Common myeloid progenitor, CD34-positive (primary cell): ENCODE data around the gene KNCN.

Source experiments
- CTCF ChIA-PET: fragments of 350-600 bp; sonication (Branson Sonifier 250); formaldehyde crosslinking; loops from one replicate; lab custom pipeline; 2021; ENCODE audit warnings: antibody characterized with exemption; lab: Charles Lee
- POLR2A ChIA-PET: fragments of 350-600 bp; sonication (Branson Sonifier 250); formaldehyde crosslinking; loops from one replicate; lab custom pipeline; 2021; ENCODE audit warnings: antibody characterized with exemption; lab: Charles Lee
- DNase-seq, 3 donors: peaks; one replicate each; pipeline versions ENCODE4 v3.0.0 to v3.0.0-alpha.2; 2013
- H3K27ac ChIP-seq, 2 experiments: 1 replicate in 1 of 2; 2 replicates in 1 of 2; pipeline ENCODE4 v1.7.0; 2013; ENCODE audit warnings: inconsistent platforms in 2 of 2, low read length in 2 of 2, mild to moderate bottlenecking in 2 of 2, low read depth in 1 of 2, moderate library complexity in 1 of 2; ENCODE audit not compliant: severe bottlenecking in 2 of 2, insufficient read depth in 1 of 2, poor library complexity in 1 of 2
- H3K27me3 ChIP-seq, 5 experiments: replicated peaks in 2 of 5; 1 replicate in 3 of 5; 2 replicates in 2 of 5; pipeline versions ENCODE4 v1.6.1 to v1.7.0; 2013; ENCODE audit warnings: low read length in 4 of 5, mild to moderate bottlenecking in 2 of 5, moderate library complexity in 2 of 5, inconsistent platforms in 1 of 5; ENCODE audit not compliant: insufficient read depth in 5 of 5, control insufficient read depth in 4 of 5
- H3K36me3 ChIP-seq, 4 experiments: 1 replicate in 2 of 4; 2 replicates in 2 of 4; pipeline versions ENCODE4 v1.6.1 to v1.7.0; 2013; ENCODE audit warnings: low read length in 3 of 4, control low read depth in 1 of 4, mild to moderate bottlenecking in 1 of 4; ENCODE audit not compliant: control insufficient read depth in 4 of 4, insufficient read depth in 4 of 4
- H3K4me1 ChIP-seq, 4 experiments: 1 replicate in 3 of 4; 2 replicates in 1 of 4; pipeline versions ENCODE4 v1.6.1 to v1.7.1; 2013; ENCODE audit warnings: low read length in 3 of 4, mild to moderate bottlenecking in 3 of 4, control low read depth in 1 of 4, inconsistent platforms in 1 of 4, moderate library complexity in 1 of 4; ENCODE audit not compliant: control insufficient read depth in 4 of 4, insufficient read depth in 4 of 4; ENCODE audit errors: control extremely low read depth in 1 of 4
- H3K4me3 ChIP-seq, 7 experiments: 1 replicate in 4 of 7; 2 replicates in 3 of 7; pipeline versions ENCODE4 v1.5.1 to v1.7.0; 2013; ENCODE audit warnings: mild to moderate bottlenecking in 7 of 7, low read length in 6 of 7, moderate library complexity in 6 of 7, inconsistent platforms in 2 of 7, low read depth in 2 of 7, control low read depth in 1 of 7; ENCODE audit not compliant: insufficient read depth in 4 of 7, control insufficient read depth in 1 of 7; ENCODE audit errors: extremely low read depth in 1 of 7
- H3K9me3 ChIP-seq, 5 experiments: 1 replicate in 4 of 5; 2 replicates in 1 of 5; pipeline versions ENCODE4 v1.6.1 to v1.7.1; 2013; ENCODE audit warnings: low read length in 4 of 5, mild to moderate bottlenecking in 2 of 5, inconsistent platforms in 1 of 5, low read depth in 1 of 5, moderate library complexity in 1 of 5; ENCODE audit not compliant: control insufficient read depth in 4 of 5, insufficient read depth in 2 of 5; ENCODE audit errors: control extremely low read depth in 1 of 5
- WGBS: methylation state at CpG from one replicate; pipeline ENCODE4 v1.1.5; 2013; ENCODE audit not compliant: insufficient coverage; 5-methylcytosine and 5-hydroxymethylcytosine counted together

The KNCN gene

GRCh38 chr1:46554236-46554596 is 2.8 kb upstream of the KNCN start:
- WGBS: 95% methylated on average over 5 of the region's 6 CpGs
- Histone ChIP-seq H3K27ac (no peak overlapping the region), H3K36me3 (peaks cover 0 to 14% (median 6%) of the 10 kb centered on the region in 4 experiments), H3K4me1 (peaks cover 0 to 8% (median 2%) of the 10 kb centered on the region in 4 experiments), H3K27me3 (peaks cover 0 to 18% (median 3%) of the 10 kb centered on the region in 5 experiments), H3K9me3 (no peaks in the 10 kb centered on the region), H3K4me3 (no peak overlapping the region)
- DNase-seq: no peak
- POLR2A ChIA-PET: no interaction called here
- CTCF ChIA-PET: interaction anchor here (1.4 kb wide), 1 partner anchor 9 kb away, joined by 3 read pairs; no protein-coding TSS in a partner anchor

- peaks cover 0 to 8% (median 2%) of the 10 kb centered on the region in 4 experiments for H3K4me1 ChIP-seq
- H3K4me3 ChIP-seq: no peak overlapping the region
- ChIA-PET CTCF (interaction anchor here (0.9 to 1.0 kb wide), 2 partner anchors 41 to 56 kb away, joined by 3 read pairs; no protein-coding TSS in a partner anchor), POLR2A (no interaction called here)
- peaks cover 0 to 19% (median 3%) of the 10 kb centered on the region in 5 experiments for H3K27me3 ChIP-seq
- peaks cover 0 to 7% (median 3%) of the 10 kb centered on the region in 4 experiments for H3K36me3 ChIP-seq
- no peak overlapping the region for H3K27ac ChIP-seq
- 100% methylated on average over 3 of the region's 3 CpGs for WGBS
- DNase-seq: no peak
- H3K9me3 ChIP-seq: no peaks in the 10 kb centered on the region
Measured at GRCh38 chr1:46553506-46553905, 2.1 kb upstream of the KNCN start.

GRCh38 chr1:46552357-46553237 is 1.1 kb upstream of the KNCN start:
- CTCF ChIA-PET: interaction anchor here (0.9 to 1.4 kb wide), 3 partner anchors 9 to 57 kb away, joined by 3 read pairs; no protein-coding TSS in a partner anchor
- H3K27me3 ChIP-seq: peaks cover 0 to 19% (median 3%) of the 10 kb centered on the region in 5 experiments
- POLR2A ChIA-PET: no interaction called here

GRCh38 chr1:46550751-46551231 is 656 bp downstream of the KNCN start:
- H3K4me3 ChIP-seq: no peak overlapping the region
- CTCF ChIA-PET: interaction anchor here (1.4 to 1.7 kb wide), 2 partner anchors 11 kb away, joined by 3 to 5 read pairs; no protein-coding TSS in a partner anchor
- DNase-seq: no peak
- peaks cover 0 to 8% (median 0%) of the 10 kb centered on the region in 4 experiments for H3K4me1 ChIP-seq
- no peaks in the 10 kb centered on the region for H3K36me3 ChIP-seq
- 71% methylated on average over 16 of the region's 17 CpGs for WGBS
- no peak overlapping the region for H3K27ac ChIP-seq
- peaks cover 0 to 34% (median 5%) of the 10 kb centered on the region in 5 experiments for H3K27me3 ChIP-seq
- POLR2A ChIA-PET: interaction anchor here (0.5 to 0.6 kb wide), 2 partner anchors 134 to 174 kb away, joined by 3 to 4 read pairs; no protein-coding TSS in a partner anchor
- no peaks in the 10 kb centered on the region for H3K9me3 ChIP-seq

More at GRCh38 chr1:46552357-46553237, 1.1 kb upstream of the KNCN start:
- Histone ChIP-seq H3K9me3 (no peaks in the 10 kb centered on the region), H3K36me3 (no peaks in the 10 kb centered on the region), H3K4me3 (no peak overlapping the region), H3K27ac (no peak overlapping the region), H3K4me1 (peaks cover 0 to 8% (median 2%) of the 10 kb centered on the region in 4 experiments)
- DNase-seq: no peak
- WGBS: 96% methylated on average over 10 of the region's 10 CpGs

GRCh38 chr1:46549697-46550681 is 1.5 kb downstream of the KNCN start:
- Histone ChIP-seq H3K27me3 (peaks cover 0 to 42% (median 12%) of the 10 kb centered on the region in 5 experiments), H3K36me3 (no peaks in the 10 kb centered on the region), H3K9me3 (no peaks in the 10 kb centered on the region), H3K27ac (no peak overlapping the region), H3K4me3 (no peak overlapping the region), H3K4me1 (peaks cover 0 to 8% (median 0%) of the 10 kb centered on the region in 4 experiments)
- POLR2A ChIA-PET: interaction anchor here (0.5 kb wide), 1 partner anchor 174 kb away, joined by 4 read pairs; no protein-coding TSS in a partner anchor
- CTCF ChIA-PET: interaction anchor here (0.6 to 1.7 kb wide), 3 partner anchors 10 to 868 kb away, joined by 3 to 5 read pairs (median 3); no protein-coding TSS in a partner anchor
- peak; percentile 32 to 81 (median 73) for DNase-seq
- WGBS: 63% methylated on average over 17 of the region's 20 CpGs
